NCI-H1930 (cell line): ENCODE data around the gene OXLD1.
"Not testable (repeated sequence)": the region's sequence is repeated elsewhere in the genome, so short reads cannot be mapped to it uniquely, and the experiment has no call there.

Experiments
- DNase-seq, 2 experiments: peaks; one replicate each; lab custom pipeline; 2025; lab: John Stamatoyannopoulos, UW

Gene OXLD1

DNA sequence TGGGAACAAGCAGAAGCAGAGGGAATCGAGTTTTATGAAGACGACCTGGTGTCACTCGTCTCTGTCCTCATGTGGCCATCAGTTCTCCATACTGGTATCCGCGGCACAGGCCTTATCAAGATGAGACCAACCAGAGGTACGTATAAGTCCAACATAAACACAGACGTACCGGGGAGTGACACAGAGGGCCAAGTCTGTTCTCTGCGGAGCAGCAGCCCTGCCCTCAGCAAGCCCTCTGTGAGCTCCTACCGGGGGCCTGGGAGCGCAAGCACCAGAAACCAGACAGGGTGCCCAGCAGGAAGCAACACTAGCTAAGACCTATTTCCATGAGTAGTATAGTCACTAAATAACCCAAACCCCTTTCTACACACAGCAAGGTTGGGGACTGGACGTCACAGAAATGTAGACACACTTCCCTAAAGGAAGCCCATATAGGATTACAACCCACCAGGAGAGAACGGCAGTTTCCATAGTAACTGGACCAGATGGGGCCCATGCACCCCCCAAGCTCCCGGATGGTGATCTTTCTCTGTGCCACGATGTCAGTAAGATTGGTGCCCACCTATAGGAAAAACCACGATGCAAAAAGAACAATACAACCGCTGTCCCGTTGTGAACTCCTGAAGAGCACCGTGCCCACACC is 16.3 kb upstream of the OXLD1 start:
- no peak for DNase-seq

- DNase-seq, result no peak
These were observed 15.3 kb upstream of the OXLD1 start for GRCh38 chr17:81681672-81682071.

DNA sequence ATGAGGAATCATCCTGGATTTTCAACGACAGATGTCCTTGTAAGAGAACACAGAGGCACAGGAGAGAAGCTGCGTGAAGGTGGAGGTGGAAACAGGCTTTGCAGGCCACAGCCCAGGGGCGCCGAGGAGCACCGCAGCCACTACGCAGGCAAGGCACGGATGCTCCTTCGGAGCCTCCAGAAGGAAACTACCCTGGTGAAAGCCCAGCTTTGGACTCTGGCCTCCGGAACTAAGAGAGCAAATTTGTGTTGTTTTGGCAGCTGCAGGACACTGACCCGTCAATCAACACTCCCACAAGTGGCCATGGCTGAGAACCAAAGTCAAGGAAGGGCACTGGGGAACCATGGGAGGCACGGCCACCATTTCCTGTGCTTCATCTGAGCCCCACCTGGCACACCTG is 13.7 kb upstream of the OXLD1 start:
- DNase-seq, result no peak

- DNase-seq, result no peak
These were observed 10.5 kb upstream of the OXLD1 start for GRCh38 chr17:81676906-81677305.

DNA sequence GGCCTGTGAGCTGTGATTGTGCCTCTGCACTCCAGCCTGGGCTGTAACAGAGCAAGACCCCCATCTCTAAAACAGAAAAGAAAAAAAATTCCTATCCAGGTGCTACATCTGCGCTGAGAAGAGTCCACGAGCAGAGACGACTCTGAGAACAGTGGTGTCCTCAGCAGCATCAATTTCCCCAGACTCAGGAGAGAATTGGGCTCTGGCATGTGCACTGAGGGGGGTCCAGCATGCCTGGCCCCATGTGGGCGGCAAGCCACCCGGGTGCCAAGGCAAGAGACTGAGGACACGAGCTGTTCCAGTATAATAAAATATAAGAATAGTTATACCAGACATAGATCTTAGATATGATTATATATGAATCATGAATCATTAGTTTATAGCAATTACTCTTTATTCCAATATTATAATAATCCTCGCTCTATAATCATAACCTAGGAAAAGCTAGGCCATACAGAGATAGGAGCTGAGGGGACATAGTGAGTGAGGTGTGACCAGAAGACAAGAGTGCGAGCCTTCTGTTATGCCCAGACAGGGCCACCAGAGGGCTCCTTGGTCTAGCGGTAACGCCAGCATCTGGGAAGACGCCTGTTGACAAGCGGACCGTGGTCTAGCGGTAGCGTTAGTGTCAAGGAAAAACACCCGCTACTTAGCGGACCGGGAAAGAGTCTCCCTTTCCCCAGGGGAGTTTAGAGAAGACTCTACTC is 9.3 kb upstream of the OXLD1 start:
- DNase-seq, result not testable (repeated sequence)

- DNase-seq, result no peak
These were observed 7.3 kb upstream of the OXLD1 start for GRCh38 chr17:81673561-81674258.

DNA sequence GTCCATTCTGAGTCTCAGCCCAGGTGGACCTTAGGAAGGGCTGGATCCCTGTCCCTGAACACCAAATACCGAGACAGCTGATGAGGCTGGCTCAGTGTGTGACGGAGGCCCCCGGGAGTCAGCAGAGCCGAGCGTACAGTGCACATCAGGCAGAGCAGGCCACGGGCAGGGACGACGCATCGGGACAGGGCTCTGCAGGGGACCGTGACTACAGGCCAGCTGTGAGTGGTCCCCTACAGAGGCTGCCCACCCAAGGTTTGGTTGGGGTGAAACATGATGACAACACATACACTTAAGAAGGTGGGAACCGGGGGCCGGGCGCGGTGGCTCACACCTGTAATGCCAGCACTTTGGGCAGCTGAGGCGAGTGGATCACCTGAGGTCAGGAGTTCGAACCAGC is 6.5 kb upstream of the OXLD1 start:
- DNase-seq, result no peak

DNA sequence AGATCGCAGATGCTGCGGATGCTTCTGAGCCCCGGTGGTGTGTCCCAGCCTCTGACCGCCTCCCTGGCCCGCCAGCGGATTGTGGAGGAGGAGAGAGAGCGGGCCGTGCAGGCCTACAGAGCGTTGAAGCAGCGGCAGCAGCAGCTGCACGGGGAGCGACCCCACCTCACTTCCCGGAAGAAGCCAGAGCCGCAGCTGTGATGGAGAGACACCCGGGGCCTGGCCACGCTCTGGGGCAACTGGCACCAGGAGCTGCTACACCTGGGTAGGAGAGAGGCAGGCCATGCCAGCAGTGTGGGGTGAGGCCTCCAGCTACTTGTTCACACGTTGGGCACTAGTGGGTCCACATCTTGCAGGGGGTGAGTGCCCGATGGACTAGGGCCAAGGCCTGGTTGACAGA is 6.1 kb upstream of the OXLD1 start:
- DNase-seq, result no peak

DNA sequence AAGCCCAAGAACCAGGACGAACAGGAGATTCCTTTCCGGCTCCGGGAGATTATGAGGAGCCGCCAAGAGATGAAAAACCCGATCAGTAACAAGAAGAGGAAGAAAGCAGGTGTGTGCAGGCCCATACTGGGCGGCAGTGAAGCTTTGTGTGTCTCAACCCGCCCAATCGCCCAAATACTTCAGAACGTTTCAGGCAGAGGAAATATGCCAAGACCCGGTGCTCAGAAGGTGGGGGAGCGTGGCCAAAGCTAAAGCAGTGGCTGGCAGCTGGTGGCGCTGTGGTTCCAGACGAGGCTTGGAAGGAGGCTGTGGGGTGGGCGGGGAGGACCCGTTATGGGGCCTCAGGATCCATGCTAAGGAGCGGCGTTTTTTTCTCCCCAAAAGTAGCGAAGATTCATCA is 1.3 kb upstream of the OXLD1 start:
- no peak for DNase-seq

GRCh38 chr17:81666092-81666341 is 388 bp downstream of the OXLD1 start:
- no peak for DNase-seq

DNA sequence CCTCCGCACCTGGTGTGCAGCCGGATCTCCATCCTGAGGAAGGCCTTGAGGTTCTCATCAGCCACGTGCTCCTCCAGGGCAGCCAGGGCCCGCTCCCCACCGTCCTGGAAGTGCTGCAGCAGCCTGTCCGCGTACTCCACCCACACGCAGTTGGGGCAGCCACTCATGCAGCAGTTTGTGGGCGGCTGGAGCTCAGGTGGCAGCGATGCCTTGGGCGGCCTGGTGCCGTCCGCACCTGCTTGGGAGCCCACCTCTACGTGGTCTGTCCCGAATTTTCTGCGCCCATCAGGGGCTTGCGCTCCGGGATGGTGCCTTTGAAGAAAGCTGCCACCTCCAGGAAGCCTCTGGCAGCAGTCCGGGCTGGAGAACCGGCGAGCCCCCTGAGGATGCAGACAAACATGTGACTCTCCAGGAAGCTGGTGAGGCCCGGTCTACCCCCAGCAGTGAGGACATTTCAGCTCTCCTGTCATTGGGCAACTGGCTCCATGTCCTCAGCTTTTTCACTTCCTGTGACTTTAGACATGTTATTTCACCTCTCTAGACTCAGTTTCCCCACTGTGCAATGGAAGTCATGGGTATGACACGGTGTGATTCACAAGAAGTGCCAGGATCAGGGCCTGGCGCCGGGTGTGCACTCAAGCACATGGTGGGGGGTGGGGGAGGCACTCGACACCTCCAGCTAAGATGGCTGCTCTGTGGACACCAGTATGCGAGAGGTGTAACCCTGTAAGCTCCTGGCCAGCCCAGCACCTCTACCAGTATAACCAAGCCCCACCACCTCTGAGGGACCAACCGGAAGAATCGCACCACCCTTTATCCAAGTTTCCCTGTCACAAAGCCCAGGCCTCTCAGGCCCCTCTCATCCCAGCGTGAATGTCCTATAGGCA is 957 bp downstream of the OXLD1 start:
- DNase-seq, result no peak

DNA sequence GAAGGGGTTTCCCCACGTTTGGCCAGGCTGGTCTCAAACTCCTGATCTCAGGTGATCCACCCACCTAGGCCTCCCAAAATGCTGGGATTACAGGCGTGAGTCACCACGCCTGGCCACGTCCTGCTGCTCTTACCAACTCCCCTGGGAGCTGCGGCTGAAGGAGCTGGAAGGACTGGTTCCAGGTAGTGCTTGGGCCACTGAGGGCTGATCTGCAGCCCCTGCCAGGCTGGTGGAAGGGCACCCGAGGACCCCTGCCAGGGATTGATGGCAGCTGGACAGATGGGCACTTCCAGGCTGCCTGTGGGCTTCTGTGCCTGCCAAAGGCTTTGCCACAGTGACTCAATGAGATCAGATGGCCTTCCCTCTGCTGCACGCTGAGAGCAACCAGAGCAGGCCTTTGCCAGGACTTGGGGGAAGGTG is 2.3 kb downstream of the OXLD1 start:
- no peak for DNase-seq

DNA sequence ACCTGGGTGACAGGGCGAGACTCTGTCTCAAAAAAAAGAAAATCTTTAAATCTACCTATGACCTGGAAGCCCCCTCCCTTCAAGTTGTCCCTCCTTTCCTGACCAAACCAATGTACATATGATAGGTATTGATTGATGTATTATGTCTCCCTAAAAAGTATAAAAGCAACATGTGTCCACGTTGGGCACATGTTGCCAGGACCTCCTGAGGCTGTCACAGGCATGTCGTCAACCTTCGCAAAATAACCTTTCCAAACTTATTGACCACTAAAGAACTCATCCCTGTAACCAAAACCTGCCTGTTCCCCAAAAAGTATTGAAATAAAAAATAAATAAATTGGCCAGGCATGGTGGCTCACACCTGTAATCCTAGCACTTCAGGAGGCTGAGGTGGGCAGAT is 4.4 kb downstream of the OXLD1 start:
- no peak for DNase-seq

GRCh38 chr17:81660441-81660840 is 6.0 kb downstream of the OXLD1 start:
- no peak for DNase-seq

DNA sequence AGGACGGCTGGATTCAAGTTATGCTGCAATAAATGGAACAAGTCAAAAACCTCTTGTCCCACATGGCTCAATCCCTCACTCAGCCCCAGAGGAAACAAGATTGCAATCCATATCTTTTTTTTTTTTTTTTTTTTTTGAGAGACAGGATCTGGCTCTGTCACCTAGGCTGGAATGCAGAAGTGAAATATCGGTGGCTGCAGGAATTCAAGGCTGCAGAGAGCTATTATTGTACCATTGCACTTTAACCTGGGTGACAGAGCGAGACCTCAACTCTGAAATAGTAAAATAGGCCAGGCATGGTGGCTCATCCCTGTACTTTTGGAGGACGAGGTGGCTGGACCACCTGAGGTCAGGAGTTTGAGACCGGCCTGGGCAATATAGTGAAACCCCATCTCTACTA is 7.4 kb downstream of the OXLD1 start:
- DNase-seq, result no peak

GRCh38 chr17:81656835-81657234 is 9.6 kb downstream of the OXLD1 start:
- DNase-seq, result no peak

DNA sequence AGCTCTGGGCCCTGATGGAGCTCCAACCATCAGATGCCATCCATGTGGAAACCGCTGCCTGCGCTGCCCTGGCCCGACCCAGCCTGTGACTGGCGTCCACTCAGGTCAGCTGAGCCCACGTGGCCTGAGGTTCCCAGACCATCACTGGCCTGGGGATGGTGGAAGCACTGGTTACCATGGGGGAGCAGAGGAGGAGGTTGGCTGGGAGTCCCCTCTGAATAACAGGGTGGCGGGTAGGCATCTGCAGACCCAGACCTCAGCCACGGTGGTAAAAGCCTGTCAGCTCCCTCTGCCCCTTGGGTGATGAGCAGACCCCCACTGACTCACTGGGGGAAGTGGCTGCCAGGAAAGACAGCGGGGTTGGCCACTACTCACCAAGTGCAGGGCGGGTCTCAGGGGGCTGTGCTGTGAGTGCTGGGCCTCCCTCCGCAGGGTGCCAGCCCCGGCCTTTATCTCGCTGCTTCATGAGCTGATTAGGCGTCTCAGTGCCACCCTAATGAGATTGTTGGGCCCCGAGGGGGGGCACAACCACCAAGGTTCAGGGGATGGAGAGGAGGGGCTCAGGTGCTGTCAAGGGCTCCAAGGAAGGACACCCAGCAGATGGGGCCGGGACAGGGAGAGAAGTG is 10.2 kb downstream of the OXLD1 start, which contains the start of gene PDE6G:
TSS of gene PDE6G (minus strand) at position 425 of the 626 bp plus-strand sequence. CDS start 3,237 bp downstream, outside the sequence.
- no peak for DNase-seq

DNA sequence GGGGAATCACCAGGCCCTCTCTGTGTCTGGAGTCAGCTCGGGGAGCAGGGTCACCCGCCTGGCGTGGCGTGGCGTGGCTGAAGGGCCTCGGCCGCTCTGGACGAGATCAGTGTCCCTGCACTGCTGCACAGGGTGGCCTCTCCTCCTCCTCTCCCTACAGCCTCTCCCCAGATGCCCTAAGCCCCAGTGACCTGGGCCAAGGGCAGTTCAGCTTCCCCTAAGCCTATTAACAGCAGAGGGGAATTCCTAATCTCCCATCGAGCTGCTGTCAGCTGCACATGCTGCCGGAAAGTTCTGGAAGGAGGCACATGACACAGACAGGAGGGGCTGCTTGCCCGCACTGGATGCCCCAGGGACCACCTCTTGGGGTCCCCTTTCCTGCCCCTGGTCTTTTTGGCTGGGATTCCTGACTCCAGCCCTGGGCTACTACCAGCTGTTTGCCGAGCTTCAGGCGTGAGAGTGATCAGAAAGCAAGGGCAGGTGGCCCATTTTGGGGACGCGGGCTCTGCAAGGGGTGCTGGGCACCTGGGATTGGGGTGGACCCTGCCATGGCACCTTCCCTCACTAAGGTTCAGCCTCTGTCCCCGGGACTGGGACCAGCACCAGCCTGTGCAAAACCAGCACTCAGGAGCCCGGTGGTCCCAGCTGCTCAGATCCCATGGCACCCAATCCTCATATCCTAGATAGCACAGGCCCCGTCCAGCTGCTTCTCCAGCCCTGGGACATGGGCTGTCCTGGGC is 10.9 kb downstream of the OXLD1 start:
- DNase-seq, result no peak

- DNase-seq, result no peak
These were observed 13.3 kb downstream of the OXLD1 start for GRCh38 chr17:81652906-81653771.

GRCh38 chr17:81651692-81652091 is 14.7 kb downstream of the OXLD1 start:
- no peak for DNase-seq
